Gastroesophageal sphincter (tissue), 4 donors: ENCODE data around the gene SRPK3. TPM values are rescaled to one million over a fixed set of nuclear protein-coding genes. Genes with fewer than 3 reads are reported as not detected.

Experiments
- ATAC-seq: fragments of 150-250 bp; one replicate; pipeline ENCODE4 v1.9.1; 2016; ENCODE audit warnings: mild to moderate bottlenecking, moderate library complexity
- H3K27ac ChIP-seq, 4 donors: fragments of 200-600 bp; sonication (generic) in 3 of 4; 1 replicate in 3 of 4; 2 replicates in 1 of 4; pipeline ENCODE4 v1.5.1; 2016 to 2019
- H3K27me3 ChIP-seq: fragments of 200-600 bp; sonication (generic); one replicate; pipeline ENCODE4 v1.5.1; 2019
- H3K36me3 ChIP-seq, 2 donors: fragments of 200-600 bp; sonication (generic); one replicate each; pipeline ENCODE4 v1.5.1; 2019; ENCODE audit warnings: control low read depth in 1 of 2
- H3K4me1 ChIP-seq, 3 donors: fragments of 200-600 bp; sonication (generic); 1 replicate in 2 of 3; 2 replicates in 1 of 3; pipeline ENCODE4 v1.5.1; 2016 to 2019; ENCODE audit warnings: control low read depth in 2 of 3
- H3K4me3 ChIP-seq, 2 donors: fragments of 200-600 bp; sonication (generic); one replicate each; pipeline ENCODE4 v1.5.1; 2019; ENCODE audit warnings: mild to moderate bottlenecking in 1 of 2, moderate library complexity in 1 of 2
- H3K9me3 ChIP-seq, 3 donors: fragments of 200-600 bp; sonication (generic); one replicate each; pipeline ENCODE4 v1.5.1; 2017 to 2019; ENCODE audit warnings: control low read depth in 2 of 3
- CTCF ChIP-seq, 4 experiments: fragments of 200-600 bp in 2 of 4; fragments of 450-650 bp in 2 of 4; sonication (generic) in 1 of 4; IDR thresholded peaks; one replicate each; pipeline ENCODE4 v1.5.1; 2017 to 2019; ENCODE audit warnings: antibody characterized with exemption in 4 of 4, mild to moderate bottlenecking in 2 of 4, moderate library complexity in 2 of 4
- EP300 ChIP-seq: sonication (generic); formaldehyde crosslinking; IDR thresholded peaks from one replicate; pipeline ENCODE4 v1.6.1; 2017; ENCODE audit warnings: antibody characterized with exemption, mild to moderate bottlenecking
- POLR2A ChIP-seq, 2 donors: fragments of 450-650 bp; IDR thresholded peaks; one replicate each; pipeline ENCODE4 v1.6.1; 2017; ENCODE audit warnings: antibody characterized with exemption in 2 of 2, mild to moderate bottlenecking in 2 of 2, moderate library complexity in 1 of 2
- POLR2AphosphoS5 ChIP-seq: sonication (generic); formaldehyde crosslinking; IDR thresholded peaks from one replicate; pipeline ENCODE4 v1.6.1; 2017; ENCODE audit warnings: antibody characterized with exemption
- WGBS, 2 donors: methylation state at CpG; one replicate each; pipeline ENCODE4 v1.1.5; 2018; ENCODE audit warnings: low coverage in 1 of 2; 5-methylcytosine and 5-hydroxymethylcytosine counted together
- total RNA-seq, 4 donors: library from RNA; depleted of rRNA; stranded (reverse); fragments of >200 nt; gene quantifications; one replicate each; pipeline ENCODE4 v1.1.0, GENCODE V29; 2016

Gene SRPK3
- total RNA-seq, 4 donors from 2014 or later, result 3.0 to 4.7 (median 4.4) TPM; not detected in 1

GRCh38 chrX:153829799-153830639, 49.2 kb downstream of the SRPK3 start, which contains the start of gene PDZD4:
TSS of gene PDZD4 (minus strand) at chrX:153830544. CDS start at chrX:153830298, 246 bp downstream.
- H3K4me3 ChIP-seq, result peak within 1 kb of the TSS; percentile 52 to 60
- no peak for ATAC-seq
- peak within 1 kb of the TSS in 3 of 4 donors; percentile 58 to 82 (median 79) for H3K27ac ChIP-seq
- TF ChIP-seq POLR2AphosphoS5 (no peak), EP300 (no peak), POLR2A (IDR thresholded peaks at IDR 0.05) (no peak), CTCF (IDR thresholded peaks at IDR 0.05) (no peak)
- no peaks in the 10 kb centered on the region for H3K27me3 ChIP-seq
- WGBS, 2 donors, result no CpG with 5 or more reads among the region's 97 CpGs
- peaks cover 0 to 21% (median 0%) of the 10 kb centered on the region in 3 donors for H3K4me1 ChIP-seq
- no peaks in the 10 kb centered on the region for H3K36me3 ChIP-seq
- no peaks in the 10 kb centered on the region for H3K9me3 ChIP-seq

GRCh38 chrX:153830640-153831428, 50.0 kb downstream of the SRPK3 start:
- no CpG with 5 or more reads among the region's 102 CpGs for WGBS, 2 donors
- Histone ChIP-seq H3K27ac (peak overlapping the region in 1 of 4 donors; percentile 37), H3K9me3 (no peaks in the 10 kb centered on the region), H3K36me3 (no peaks in the 10 kb centered on the region), H3K4me3 (peak overlapping the region in 1 of 2 donors; percentile 60), H3K4me1 (peaks cover 0 to 21% (median 0%) of the 10 kb centered on the region in 3 donors), H3K27me3 (no peaks in the 10 kb centered on the region)
- ATAC-seq, result peak; percentile 32
- no peak for TF ChIP-seq POLR2A (IDR thresholded peaks at IDR 0.05)
- TF ChIP-seq POLR2AphosphoS5, result no peak
- TF ChIP-seq EP300, result no peak
- TF ChIP-seq CTCF (IDR thresholded peaks at IDR 0.05), result no peak

- TF ChIP-seq CTCF (IDR thresholded peaks at IDR 0.05) (no peak), POLR2AphosphoS5 (no peak), EP300 (no peak), POLR2A (IDR thresholded peaks at IDR 0.05) (no peak)
- Histone ChIP-seq H3K36me3 (no peaks in the 10 kb centered on the region), H3K27ac (no peak overlapping the region), H3K27me3 (no peaks in the 10 kb centered on the region), H3K9me3 (no peaks in the 10 kb centered on the region), H3K4me1 (peaks cover 0 to 21% (median 0%) of the 10 kb centered on the region in 3 donors), H3K4me3 (peak overlapping the region in 1 of 2 donors; percentile 60)
- ATAC-seq, result no peak
- WGBS, 2 donors, result 67 to 69% methylated on average over 6 to 12 of the region's 23 CpGs
Observed at GRCh38 chrX:153831429-153832150, 50.7 kb downstream of the SRPK3 start.

- Histone ChIP-seq H3K27ac (no peak overlapping the region), H3K27me3 (no peaks in the 10 kb centered on the region), H3K4me1 (peaks cover 0 to 21% (median 0%) of the 10 kb centered on the region in 3 donors), H3K4me3 (no peak overlapping the region), H3K9me3 (no peaks in the 10 kb centered on the region), H3K36me3 (no peaks in the 10 kb centered on the region)
- TF ChIP-seq POLR2A (IDR thresholded peaks at IDR 0.05), result no peak
- no peak for TF ChIP-seq POLR2AphosphoS5
- TF ChIP-seq CTCF (IDR thresholded peaks at IDR 0.05), result no peak
- TF ChIP-seq EP300, result no peak
- no CpG with 5 or more reads among the region's 10 CpGs for WGBS, 2 donors
- ATAC-seq, result no peak
Observed at GRCh38 chrX:153832728-153833127, 51.9 kb downstream of the SRPK3 start.

Other genes with a start within 250 kb of the SRPK3 start
- 10 to 100 TPM; 30.7 to 57.7 (median 51.4) TPM for gene CCNQ, start 181.9 kb upstream of the SRPK3 start, total RNA-seq
- gene DUSP9, start 133.8 kb upstream of the SRPK3 start, total RNA-seq, result not detected
- gene PNCK, start 107.2 kb upstream of the SRPK3 start, total RNA-seq, result 10 to 100 TPM; 14.4 to 55.9 (median 30.1) TPM
- gene SLC6A8, start 93.1 kb upstream of the SRPK3 start, total RNA-seq, result 10 to 100 TPM; 25.3 to 86.6 (median 37.9) TPM
- 100 to 1,000 TPM in 2 of 4 donors, 10 to 100 TPM in 2; 76.1 to 125 (median 104) TPM for gene BCAP31, start 56.7 kb upstream of the SRPK3 start, total RNA-seq
- gene ABCD1, start 56.2 kb upstream of the SRPK3 start, total RNA-seq, result 10 to 100 TPM; 14.4 to 38.8 (median 22.0) TPM
- 10 to 100 TPM in 3 of 4 donors, 1 to 10 TPM in 1; 9.2 to 19.2 (median 16.8) TPM for gene PLXNB3, start 16.8 kb upstream of the SRPK3 start, total RNA-seq
- 100 to 1,000 TPM in 1 of 4 donors, 10 to 100 TPM in 3; 55.5 to 104 (median 59.7) TPM for gene IDH3G, start 13.3 kb downstream of the SRPK3 start, total RNA-seq
- gene SSR4, start 13.6 kb downstream of the SRPK3 start, total RNA-seq, result 100 to 1,000 TPM in 2 of 4 donors, 10 to 100 TPM in 2; 75.8 to 126 (median 110) TPM
- 10 to 100 TPM; 10.6 to 48.5 (median 26.4) TPM for gene PDZD4, start 49.5 kb downstream of the SRPK3 start, total RNA-seq
- gene L1CAM, start 105.1 kb downstream of the SRPK3 start, total RNA-seq, result 10 to 100 TPM; 16.2 to 53.3 (median 26.7) TPM
- gene AVPR2, start 123.6 kb downstream of the SRPK3 start, total RNA-seq, result 1 to 10 TPM in 3 of 4 donors, under 1 TPM in 1; 0.81 to 7.9 (median 3.8) TPM
- gene ARHGAP4, start 145.2 kb downstream of the SRPK3 start, total RNA-seq, result 10 to 100 TPM; 10.9 to 26.0 (median 18.1) TPM
- gene NAA10, start 154.0 kb downstream of the SRPK3 start, total RNA-seq, result 100 to 1,000 TPM in 1 of 4 donors, 10 to 100 TPM in 3; 68.3 to 103 (median 89.2) TPM
- gene RENBP, start 163.6 kb downstream of the SRPK3 start, total RNA-seq, result 10 to 100 TPM in 3 of 4 donors, 1 to 10 TPM in 1; 8.1 to 15.0 (median 12.5) TPM
- gene HCFC1, start 190.8 kb downstream of the SRPK3 start, total RNA-seq, result 10 to 100 TPM; 32.9 to 94.4 (median 43.1) TPM
- 1 to 10 TPM; 1.5 to 9.5 (median 5.4) TPM for gene TMEM187, start 191.7 kb downstream of the SRPK3 start, total RNA-seq
- gene IRAK1, start 238.9 kb downstream of the SRPK3 start, total RNA-seq, result 10 to 100 TPM; 33.0 to 84.7 (median 41.6) TPM